Measurements from ENCODE around the gene RAB1A.
A peak's percentile ranks its signal among the peaks of the same experiment; 100 is the strongest.
"Not testable (repeated sequence)": the region's sequence is repeated elsewhere in the genome, so short reads cannot be mapped to it uniquely, and the experiment has no call there.

Gene RAB1A

DNA sequence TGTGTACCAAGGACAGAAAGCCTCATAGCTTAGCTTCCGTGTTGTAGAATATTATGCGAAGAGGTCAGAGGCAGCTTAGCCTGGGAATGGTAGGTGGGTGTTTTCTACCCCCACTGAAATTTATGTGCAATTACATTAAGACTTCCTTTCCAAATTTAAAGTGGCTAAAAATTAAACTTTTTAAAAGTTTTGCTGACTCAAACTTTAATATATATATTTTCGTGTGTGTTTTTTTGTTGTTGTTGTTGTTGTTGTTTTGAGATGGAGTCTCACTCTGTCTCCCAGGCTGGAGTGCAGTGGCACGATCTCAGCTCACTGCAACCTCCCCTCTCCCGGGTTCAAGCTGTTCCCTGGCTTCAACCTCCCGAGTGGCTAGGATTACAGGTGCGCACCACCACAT, 4.3 kb upstream of the RAB1A start:
- DNase-seq: no peak

DNA sequence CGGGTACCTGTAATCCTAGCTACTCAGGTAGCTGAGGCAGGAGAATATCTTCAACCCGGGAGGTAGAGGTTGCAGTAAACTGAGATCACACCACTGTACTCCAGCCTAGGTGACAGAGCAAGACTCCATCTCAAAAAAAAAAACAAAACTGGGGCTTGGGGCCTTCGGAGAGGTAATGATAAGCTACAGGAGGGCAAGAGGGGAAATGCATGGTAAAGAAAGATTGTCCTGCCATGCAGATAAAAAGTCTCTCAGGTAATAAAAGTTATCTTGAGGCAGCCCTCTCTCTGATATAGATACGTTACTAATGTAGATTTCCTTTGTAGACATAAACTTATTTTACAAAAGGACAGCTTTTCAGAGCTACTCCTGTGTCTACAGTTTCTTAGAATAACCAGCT, 3.7 kb upstream of the RAB1A start:
- no peak for DNase-seq

DNA sequence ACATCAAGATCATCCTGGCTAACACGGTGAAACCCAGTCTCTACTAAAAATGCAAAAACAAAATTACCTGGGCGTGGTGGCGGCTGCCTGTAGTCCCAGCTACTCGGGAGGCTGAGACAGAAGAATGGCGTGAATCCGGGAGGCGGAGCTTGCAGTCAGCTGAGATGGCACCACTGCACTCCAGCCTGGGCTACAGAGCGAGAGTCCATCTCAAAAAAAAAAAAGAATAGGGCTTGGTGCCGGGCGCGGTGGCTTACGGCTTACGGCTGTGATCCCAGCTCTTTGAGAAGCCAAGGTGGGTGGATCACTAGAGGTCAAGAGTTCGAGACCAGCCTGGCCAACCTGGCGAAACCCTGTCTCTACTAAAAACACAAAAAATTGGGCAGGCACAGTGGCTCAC, 3.0 kb upstream of the RAB1A start:
- DNase-seq: not testable (repeated sequence)

DNA sequence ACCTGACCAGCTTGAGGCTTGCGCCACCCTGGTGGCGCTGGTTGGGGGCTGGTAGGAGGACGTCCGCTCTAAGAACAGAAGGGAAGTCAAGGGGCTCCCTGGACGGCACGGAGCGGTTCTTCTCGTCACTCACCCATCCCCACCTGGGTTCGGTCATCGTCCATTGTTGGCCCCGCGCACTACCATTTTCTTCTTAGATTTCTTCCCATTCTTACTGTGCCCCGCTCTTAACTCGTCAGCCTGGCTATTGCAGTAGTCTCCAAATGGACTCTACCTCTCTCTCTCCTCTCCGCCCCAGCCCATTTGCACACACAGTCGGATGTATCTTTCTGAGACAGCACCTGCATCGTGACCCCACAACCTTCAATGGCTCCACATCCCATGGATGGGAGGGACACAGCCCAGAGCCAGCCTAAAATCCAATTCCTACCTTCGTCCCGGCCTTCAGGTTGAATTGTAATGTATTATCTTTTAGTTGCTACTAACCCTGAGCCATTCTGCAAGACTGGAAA, 814 bp upstream of the RAB1A start:
- DNase-seq: no peak

- DNase-seq: peak; percentile 59
Measured at GRCh38 chr2:65129286-65129825, 550 bp downstream of the RAB1A start.

DNA sequence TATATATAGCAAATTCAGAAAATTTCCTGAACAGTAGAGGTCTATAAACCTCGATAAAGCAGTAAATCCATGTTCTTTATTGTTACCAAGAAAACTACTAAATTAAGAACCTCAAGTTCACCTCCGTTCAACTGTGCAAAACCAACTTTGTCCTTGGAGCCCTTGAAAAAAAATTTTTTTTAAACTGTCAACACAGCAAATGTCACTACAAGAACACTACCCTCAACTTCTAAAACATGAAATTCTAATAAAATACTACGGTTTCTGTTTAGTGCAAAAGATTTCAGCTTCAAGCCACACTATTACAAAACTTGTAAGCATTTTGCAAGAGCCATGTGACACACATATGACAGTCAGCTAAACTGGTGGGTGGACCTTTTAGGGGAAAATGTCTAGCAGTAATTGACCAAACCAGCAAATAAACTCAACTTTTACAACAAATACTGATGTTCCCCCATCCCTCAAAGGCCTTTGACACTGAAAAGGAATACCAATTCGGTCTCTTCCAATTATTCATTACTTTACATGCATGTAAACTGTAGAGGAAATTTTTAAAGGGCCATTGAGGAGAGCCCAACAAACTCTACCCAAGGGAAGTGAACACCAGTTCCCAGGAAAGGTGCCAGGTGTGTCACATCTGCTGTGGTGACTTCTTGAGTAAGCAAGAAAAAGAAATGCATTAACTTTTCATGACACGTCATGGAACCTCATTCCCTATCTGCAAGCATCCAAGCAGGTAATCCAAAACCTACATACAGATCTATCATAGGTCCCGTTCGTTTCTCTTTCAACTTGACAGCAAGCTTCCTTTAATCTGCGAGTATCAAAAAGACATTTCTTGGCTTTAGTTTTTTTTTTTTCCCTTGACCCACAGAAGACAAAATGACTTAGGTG, 1.4 kb downstream of the RAB1A start:
- peak; percentile 93 for DNase-seq

GRCh38 chr2:65125457-65125856, 4.4 kb downstream of the RAB1A start:
- peak; percentile 74 for DNase-seq

- DNase-seq: no peak
Measured at GRCh38 chr2:65122313-65122712, 7.6 kb downstream of the RAB1A start.

DNA sequence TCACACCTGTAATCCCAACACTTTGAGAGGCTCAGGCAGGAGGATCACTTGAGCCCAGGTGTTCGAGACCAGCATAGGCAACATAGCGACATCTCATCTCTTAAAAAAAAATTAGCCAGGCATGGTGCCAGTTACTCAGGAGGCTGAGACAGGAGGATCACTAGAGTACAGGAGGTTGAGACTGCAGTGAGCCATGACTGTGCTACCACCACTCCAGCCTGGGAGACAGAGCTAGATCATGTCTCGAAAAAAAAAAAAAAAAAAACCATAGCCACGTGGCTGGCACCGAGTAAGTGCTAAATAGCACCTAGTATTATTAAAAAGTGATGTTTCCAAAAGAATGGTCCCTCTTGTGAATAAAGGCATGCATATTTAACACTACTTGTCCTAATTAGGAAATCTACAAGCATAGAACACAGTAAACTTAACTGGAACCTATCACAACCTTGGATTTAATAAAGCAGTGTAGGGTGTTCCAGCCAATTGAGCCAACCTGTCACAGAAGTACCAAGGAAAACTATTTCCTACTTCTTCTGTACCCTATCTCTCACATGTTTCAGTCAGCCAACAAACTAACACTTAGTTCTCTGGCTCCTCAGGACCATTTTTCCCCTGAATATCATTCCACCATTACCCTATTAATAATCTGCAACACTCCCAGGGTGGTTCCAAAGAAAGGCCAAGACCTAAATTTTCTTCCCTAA, 8.8 kb downstream of the RAB1A start:
- no peak for DNase-seq

- DNase-seq: no peak
Measured at GRCh38 chr2:65116645-65117044, 13.3 kb downstream of the RAB1A start.

- no peak for DNase-seq
Measured at GRCh38 chr2:65114921-65115320, 15.0 kb downstream of the RAB1A start.

GRCh38 chr2:65113816-65114215, 16.1 kb downstream of the RAB1A start:
- no peak for DNase-seq

GRCh38 chr2:65113229-65113628, 16.7 kb downstream of the RAB1A start:
- DNase-seq: no peak

DNA sequence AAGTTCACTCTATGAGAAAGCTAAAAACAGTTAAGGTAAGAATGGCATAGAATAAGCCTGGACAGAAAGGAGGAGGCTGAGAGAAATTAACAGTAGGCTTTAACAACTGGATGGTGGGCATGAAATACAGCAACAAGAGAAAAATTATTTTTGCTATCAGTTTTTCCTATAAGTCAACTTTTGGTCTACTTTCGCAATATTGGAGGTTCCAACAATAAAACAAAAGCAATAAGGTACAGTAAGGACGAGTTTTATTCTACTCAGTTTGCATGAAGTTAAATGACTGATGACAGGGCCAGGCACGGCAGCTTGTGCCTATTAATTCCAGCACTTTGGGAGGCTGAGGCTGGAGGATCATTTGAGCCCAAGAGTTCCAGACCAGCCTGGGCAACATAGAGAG, 17.3 kb downstream of the RAB1A start:
- peak; percentile 39 for DNase-seq

GRCh38 chr2:65108780-65109179, 21.1 kb downstream of the RAB1A start:
- no peak for DNase-seq

DNA sequence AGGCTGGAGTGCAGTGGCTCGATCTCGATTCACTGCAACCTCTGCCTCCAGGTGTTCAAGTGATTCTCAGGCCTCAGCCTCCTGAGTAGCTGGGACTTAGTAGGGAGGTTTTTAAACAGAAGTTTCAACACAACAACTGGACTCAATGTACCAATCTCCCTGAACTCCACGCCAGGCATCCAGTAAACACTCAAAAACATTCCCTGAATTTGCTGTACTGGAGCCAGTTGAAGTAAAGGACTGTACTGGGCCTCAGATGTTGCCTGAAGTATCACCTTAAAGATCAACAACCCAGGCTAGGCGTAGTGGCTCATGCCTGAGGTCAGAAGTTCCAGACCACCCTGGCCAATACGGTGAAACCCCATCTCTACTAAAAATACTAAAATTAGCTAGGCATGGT, 22.4 kb downstream of the RAB1A start:
- no peak for DNase-seq

DNA sequence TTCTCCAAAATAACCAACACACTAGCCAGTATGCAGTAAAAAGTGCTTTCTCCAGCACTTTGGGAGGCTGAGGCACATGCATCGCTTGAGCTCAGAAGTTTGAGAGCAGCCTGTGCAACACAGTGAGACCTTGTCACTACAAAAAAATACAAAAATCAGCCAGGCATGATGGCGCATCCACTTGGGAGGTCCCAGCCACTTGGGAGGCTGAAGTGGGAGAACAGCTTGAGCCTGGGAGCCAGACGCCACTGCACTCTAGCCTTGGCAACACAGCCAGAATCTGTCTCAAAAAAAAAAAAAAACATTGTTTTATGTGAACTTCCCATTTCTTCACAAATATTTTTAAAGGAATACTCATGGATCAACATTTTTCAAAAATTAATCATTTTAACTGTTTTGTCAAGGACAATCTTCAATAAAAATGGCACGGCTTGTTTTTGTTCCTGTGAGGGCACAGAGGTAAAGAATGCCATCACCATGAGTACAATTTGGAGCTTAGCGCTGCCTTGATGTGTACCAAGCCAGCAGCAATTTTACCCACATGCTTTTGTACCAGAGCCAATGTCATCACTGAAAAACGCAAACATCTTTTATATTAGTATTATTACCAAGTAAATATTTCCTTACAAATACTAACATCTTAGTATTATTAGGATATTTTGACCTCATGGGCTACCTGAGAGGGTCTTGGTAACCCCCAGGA, 26.7 kb downstream of the RAB1A start:
- no peak for DNase-seq

GRCh38 chr2:65101071-65101470, 28.8 kb downstream of the RAB1A start:
- DNase-seq: no peak

GRCh38 chr2:65098741-65099140, 31.2 kb downstream of the RAB1A start:
- no peak for DNase-seq

DNA sequence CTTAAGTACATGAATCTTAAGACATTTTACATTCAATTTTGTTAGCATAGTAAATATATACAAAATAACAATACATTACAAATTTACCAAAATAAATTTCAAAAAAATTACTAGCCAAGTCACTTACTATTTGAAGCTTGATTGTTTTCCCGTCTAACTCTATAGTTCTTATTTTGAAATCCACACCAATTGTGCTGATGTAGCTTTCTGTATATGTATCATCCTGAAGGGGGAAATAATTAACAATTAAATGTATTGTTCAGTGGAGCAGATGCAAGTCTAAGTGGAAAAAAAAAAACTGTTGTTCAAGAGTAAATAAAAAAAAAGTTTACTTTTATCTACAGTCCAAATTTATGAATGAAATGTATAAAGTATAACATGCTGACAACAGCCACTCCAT, 32.1 kb downstream of the RAB1A start:
- no peak for DNase-seq

GRCh38 chr2:65096948-65097347, 33.0 kb downstream of the RAB1A start:
- DNase-seq: no peak

DNA sequence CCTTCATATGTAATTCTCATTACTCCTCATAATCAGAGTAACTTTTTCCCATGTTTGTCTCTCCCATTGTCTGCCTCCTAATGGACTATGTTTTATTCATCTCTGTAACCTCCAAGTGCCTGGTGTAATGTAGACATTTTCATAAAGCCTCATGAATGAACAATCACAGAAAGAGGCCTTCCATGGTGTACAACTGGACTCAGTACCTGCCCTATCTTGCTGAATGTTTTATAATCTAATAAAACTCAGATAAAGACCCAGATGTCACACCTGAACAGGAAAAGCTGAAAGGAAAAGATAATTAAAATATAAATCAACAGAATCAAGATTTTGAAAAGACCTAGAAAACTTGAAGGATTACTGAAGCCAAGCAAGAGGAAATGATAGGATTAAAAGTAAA, 36.7 kb downstream of the RAB1A start:
- no peak for DNase-seq

DNA sequence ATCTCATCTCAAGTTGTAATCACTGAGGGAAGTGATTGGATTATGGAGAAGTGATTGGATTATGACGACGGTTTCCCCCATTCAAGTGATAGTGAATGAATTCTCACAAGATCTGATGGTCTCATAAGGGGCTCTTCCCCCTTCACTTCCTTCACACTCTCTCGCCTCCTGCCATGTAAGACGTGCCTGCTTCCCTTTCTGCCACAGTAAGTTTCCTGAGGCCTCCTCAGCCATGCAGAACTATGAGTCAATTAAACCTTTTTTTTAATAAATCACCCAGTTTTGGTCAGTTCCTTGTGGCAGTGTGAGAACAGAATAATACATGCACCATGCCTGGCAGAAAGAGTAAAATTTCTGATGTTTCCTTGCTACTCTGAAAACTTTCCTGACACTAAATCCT, 37.1 kb downstream of the RAB1A start:
- DNase-seq: peak; percentile 47

All from suppressor macrophage treated with lipopolysaccharide for 4 hours (primary cell).